Kidney (tissue), 14 donors: ENCODE results near the gene SLC43A1. TPM values are rescaled to one million over a fixed set of nuclear protein-coding genes. Genes with fewer than 3 reads are reported as not detected.

Source experiments
- DNase-seq, 5 donors: peaks; one replicate each; pipeline ENCODE4 v3.0.0-alpha.2; 2013 to 2020
- FAIRE-seq: peaks from 2 replicates; lab custom pipeline; 2012; peaks lifted over from hg19 to GRCh38; lab: Jason Lieb, UNC
- H3K27ac ChIP-seq, 2 donors: one replicate each; pipeline ENCODE4 v1.7.0; 2013; ENCODE audit warnings: low read depth in 2 of 2, low read length in 2 of 2, inconsistent platforms in 1 of 2
- H3K27me3 ChIP-seq: one replicate; pipeline ENCODE4 v1.7.1; 2013; ENCODE audit warnings: low read length, inconsistent platforms; ENCODE audit not compliant: control insufficient read depth, insufficient read depth
- H3K36me3 ChIP-seq, 3 donors: one replicate each; pipeline versions ENCODE4 v1.7.0 to v1.7.1; 2013; ENCODE audit warnings: low read length in 3 of 3, control low read depth in 1 of 3, inconsistent platforms in 1 of 3; ENCODE audit not compliant: insufficient read depth in 3 of 3, control insufficient read depth in 2 of 3
- H3K4me1 ChIP-seq, 3 donors: one replicate each; pipeline versions ENCODE4 v1.7.0 to v1.7.1; 2013; ENCODE audit warnings: low read length in 3 of 3, inconsistent platforms in 1 of 3, low read depth in 1 of 3; ENCODE audit not compliant: control insufficient read depth in 2 of 3, insufficient read depth in 2 of 3
- H3K4me3 ChIP-seq, 3 donors: one replicate each; pipeline versions ENCODE4 v1.7.0 to v1.8.1; 2013; ENCODE audit warnings: low read length in 3 of 3, control low read depth in 1 of 3, inconsistent platforms in 1 of 3
- H3K9ac ChIP-seq, 3 donors: one replicate each; pipeline versions ENCODE4 v1.7.0 to v1.7.1; 2013; ENCODE audit warnings: low read length in 3 of 3, control low read depth in 1 of 3, inconsistent platforms in 1 of 3
- H3K9me3 ChIP-seq, 3 donors: one replicate each; pipeline versions ENCODE4 v1.7.0 to v1.7.1; 2013; ENCODE audit warnings: low read length in 3 of 3, control low read depth in 1 of 3, inconsistent platforms in 1 of 3; ENCODE audit not compliant: control insufficient read depth in 2 of 3, insufficient read depth in 1 of 3
- intact Hi-C: fragments of 100-400 bp; cut with DNase I; formaldehyde crosslinking; loops from one replicate; pipeline ENCODE4 v1.11.1; 2022
- polyA plus RNA-seq: library from polyadenylated mRNA; stranded (reverse); fragments of 350-450 nt; fragmentation: Illumina TruSeq; extraction: RNeasy Lipid Tissue Mini Kit (QIAGEN cat#74804); gene quantifications from one replicate; pipeline ENCODE4 v1.2.3, GENCODE V29; 2014; ENCODE audit warnings: low read depth, low replicate concordance; ENCODE audit not compliant: insufficient read depth
- total RNA-seq: library from RNA; stranded (reverse); fragmentation: NEBNext Ultra II Directional; extraction: Animal tissue kit (Norgen Biotek cat#: 25700); gene quantifications from one replicate; pipeline ENCODE4 v1.2.1, GENCODE V29; 2021
- TF ChIP-seq, protein P1 (sequence below): IDR thresholded peaks from 3 replicates; pipeline ENCODE4 v1.5.1; 2012; ENCODE audit warnings: mild to moderate bottlenecking, moderate library complexity, borderline replicate concordance; ENCODE audit not compliant: insufficient read depth; ENCODE audit errors: extremely low read depth
- donor health status: control.
- donor health status: control.
- donor health status: control.
- donor health status: control.
- donor health status: control.
- donor health status: DM: yes; HTN: yes; CAD: no.
- donor health status: Normal renal cell carcinoma (clear cell type).

SLC43A1 gene
- total and polyA plus RNA-seq, 2 donors from 2014 or later: 4.1 to 16.6 TPM

DNA sequence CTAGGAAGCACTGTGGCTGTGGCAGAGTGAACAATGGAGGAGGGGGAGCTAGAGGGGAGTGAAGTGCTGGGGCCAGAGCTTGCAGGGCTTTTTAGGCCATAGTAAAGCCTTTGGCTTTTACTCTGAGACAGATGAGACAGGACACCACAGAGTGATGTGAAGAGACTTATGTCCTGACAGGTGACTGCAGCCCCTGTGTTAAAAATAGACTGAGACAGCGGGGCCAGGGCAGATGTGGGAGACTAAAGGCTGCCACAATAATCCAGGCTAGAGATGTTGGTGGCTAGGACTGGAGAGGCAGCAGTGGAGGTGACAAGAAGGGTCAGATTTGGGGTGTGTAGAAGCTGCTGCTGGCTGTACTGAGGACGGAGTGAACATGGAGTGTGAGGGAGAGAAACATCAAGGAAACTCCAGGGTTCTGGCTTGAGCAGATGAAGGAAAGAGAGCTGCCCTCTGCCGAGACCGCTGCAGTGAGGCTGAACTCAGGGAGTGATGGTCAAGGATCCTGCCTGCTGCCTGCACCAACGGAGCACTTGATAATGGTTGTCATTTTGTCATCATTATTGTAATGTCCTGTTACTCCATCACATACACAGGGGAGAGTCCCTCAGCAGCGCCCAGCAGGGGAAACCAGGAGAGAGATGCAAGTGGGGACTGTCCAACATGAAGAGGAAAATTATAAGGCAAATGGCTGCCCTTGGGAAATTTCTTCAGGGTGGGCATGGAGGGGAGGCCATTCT is 27.4 kb downstream of the SLC43A1 start:
- DNase-seq: no peak
- no peak overlapping the region for H3K4me3 ChIP-seq
- peaks cover 0 to 13% (median 3%) of the 10 kb centered on the region in 3 donors for H3K36me3 ChIP-seq
- intact Hi-C loops: no loop called here
- FAIRE-seq: no peak
- no peaks in the 10 kb centered on the region for H3K27me3 ChIP-seq
- no peaks in the 10 kb centered on the region for H3K9me3 ChIP-seq
- no peak overlapping the region for H3K9ac ChIP-seq
- no peak overlapping the region for H3K27ac ChIP-seq
- H3K4me1 ChIP-seq: peaks cover 0 to 4% (median 0%) of the 10 kb centered on the region in 3 donors
- TF ChIP-seq, protein P1, sequence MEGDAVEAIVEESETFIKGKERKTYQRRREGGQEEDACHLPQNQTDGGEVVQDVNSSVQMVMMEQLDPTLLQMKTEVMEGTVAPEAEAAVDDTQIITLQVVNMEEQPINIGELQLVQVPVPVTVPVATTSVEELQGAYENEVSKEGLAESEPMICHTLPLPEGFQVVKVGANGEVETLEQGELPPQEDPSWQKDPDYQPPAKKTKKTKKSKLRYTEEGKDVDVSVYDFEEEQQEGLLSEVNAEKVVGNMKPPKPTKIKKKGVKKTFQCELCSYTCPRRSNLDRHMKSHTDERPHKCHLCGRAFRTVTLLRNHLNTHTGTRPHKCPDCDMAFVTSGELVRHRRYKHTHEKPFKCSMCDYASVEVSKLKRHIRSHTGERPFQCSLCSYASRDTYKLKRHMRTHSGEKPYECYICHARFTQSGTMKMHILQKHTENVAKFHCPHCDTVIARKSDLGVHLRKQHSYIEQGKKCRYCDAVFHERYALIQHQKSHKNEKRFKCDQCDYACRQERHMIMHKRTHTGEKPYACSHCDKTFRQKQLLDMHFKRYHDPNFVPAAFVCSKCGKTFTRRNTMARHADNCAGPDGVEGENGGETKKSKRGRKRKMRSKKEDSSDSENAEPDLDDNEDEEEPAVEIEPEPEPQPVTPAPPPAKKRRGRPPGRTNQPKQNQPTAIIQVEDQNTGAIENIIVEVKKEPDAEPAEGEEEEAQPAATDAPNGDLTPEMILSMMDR: no peak

DNA sequence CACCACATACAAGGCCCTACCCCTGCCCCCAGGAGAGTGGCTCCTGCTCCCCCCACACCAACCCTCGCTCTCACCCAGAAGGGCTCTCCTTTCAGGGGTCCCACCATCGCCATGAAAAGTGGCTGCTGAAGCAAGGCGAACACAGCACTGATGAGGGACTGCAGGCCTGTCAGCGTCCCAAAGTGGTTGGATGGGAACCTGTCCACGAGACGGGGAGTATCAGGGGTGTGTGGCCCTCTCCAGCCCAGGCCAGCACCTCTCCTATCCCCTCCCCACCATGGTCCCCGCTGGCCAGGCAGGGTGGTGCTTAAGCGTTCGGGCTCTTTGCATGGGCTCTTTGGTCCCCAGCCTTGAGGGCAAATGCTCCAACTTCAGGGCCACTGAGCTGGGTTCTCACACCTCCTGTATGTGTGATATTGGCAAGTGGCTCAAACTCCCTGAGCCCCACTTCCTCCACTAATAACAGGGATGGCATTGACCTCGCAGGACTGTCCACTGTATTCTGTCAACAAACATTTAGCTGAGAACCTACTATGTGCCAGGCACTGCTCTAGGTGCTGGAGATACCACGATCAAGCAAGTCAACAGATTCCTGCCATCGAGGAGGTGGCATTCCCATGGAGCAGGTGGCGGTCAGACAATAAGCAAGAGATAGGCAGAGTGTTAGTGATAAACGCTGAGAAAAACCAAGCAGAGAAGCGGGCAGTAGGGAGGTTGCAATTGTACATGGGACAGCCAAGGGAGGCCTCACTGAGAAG is 28.3 kb downstream of the SLC43A1 start:
- no peak overlapping the region for H3K9ac ChIP-seq
- H3K27me3 ChIP-seq: no peaks in the 10 kb centered on the region
- no peaks in the 10 kb centered on the region for H3K9me3 ChIP-seq
- peaks cover 0 to 13% (median 3%) of the 10 kb centered on the region in 3 donors for H3K36me3 ChIP-seq
- DNase-seq: peak in 1 of 5 donors; percentile 24
- no peak overlapping the region for H3K4me3 ChIP-seq
- intact Hi-C loops: no loop called here
- TF ChIP-seq, protein P1: no peak
- no peak overlapping the region for H3K27ac ChIP-seq
- H3K4me1 ChIP-seq: peaks cover 0 to 5% (median 0%) of the 10 kb centered on the region in 3 donors
- no peak for FAIRE-seq

DNA sequence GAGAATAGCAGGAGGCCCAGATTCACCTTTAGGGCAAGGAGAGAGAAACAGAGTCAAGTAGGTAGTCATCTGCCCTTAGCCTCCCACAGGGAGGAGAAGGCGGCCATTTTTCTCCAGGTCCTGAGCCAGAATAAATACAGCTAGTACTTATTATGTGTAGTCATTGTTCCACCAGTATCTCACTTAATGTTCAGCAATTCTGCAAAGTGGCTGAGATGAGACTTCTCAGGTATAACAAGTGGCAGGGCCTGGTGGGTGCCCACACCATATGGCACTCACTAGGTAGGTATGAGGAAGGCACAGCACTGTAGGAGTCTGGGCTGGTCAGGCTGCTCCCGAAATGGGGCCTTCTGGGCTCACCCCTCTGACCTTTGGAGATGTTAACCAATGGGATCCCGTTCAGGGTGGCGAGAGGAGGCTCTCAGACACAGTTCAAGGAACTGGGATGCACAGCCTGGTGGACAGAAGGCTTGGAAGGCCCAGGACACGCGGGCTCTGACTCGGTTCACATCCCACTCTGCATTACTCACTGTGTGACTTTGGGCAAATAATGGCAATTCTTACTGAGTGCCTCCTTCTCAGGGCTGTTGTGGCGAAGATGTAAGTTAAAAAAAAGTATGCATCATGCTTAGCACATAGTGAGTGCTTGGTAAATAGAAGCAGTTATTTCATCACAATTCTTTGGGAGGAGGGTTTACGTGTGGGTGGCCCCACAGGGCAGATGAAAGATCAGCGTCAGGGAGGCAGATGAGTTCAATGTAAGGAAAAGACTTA is 30.1 kb downstream of the SLC43A1 start:
- H3K27ac ChIP-seq: no peak overlapping the region
- intact Hi-C loops: no loop called here
- no peak overlapping the region for H3K4me3 ChIP-seq
- no peaks in the 10 kb centered on the region for H3K9me3 ChIP-seq
- H3K27me3 ChIP-seq: no peaks in the 10 kb centered on the region
- H3K36me3 ChIP-seq: peaks cover 0 to 8% (median 3%) of the 10 kb centered on the region in 3 donors
- H3K4me1 ChIP-seq: peaks cover 0 to 7% (median 0%) of the 10 kb centered on the region in 3 donors
- no peak overlapping the region for H3K9ac ChIP-seq
- DNase-seq: no peak
- TF ChIP-seq, protein P1: no peak
- no peak for FAIRE-seq
